H1 (cell line): ENCODE data around the gene SLC12A4.

Source experiments
- CTCF ChIP-seq, 3 experiments: IDR thresholded peaks; 1 replicate in 2 of 3; 2 replicates in 1 of 3; pipeline versions ENCODE4 v1.5.1 to v1.6.1; 2011; ENCODE audit warnings: low read length in 3 of 3, mild to moderate bottlenecking in 3 of 3, inconsistent platforms in 2 of 3, low read depth in 1 of 3, moderate library complexity in 1 of 3; ENCODE audit not compliant: insufficient read depth in 1 of 3; ENCODE audit errors: control extremely low read depth in 1 of 3
- GTF2F1 ChIP-seq: IDR thresholded peaks from 2 replicates; pipeline ENCODE4 v1.6.1; 2012; ENCODE audit warnings: low read depth, low read length, improper control_type of control experiment, borderline replicate concordance
- HDAC6 ChIP-seq: IDR thresholded peaks from one replicate; pipeline ENCODE4 v1.7.1; 2012; ENCODE audit warnings: low read depth, mild to moderate bottlenecking, inconsistent platforms, low read length, moderate library complexity

- TF ChIP-seq GTF2F1: no peak
- no peak for TF ChIP-seq HDAC6
- no peak for TF ChIP-seq CTCF (IDR thresholded peaks at IDR 0.05; ENCODE audit: control extremely low read depth in 1 of 3, insufficient read depth in 1 of 3, low read depth in 1 of 3, low read length in 3 of 3)
Measured at GRCh38 chr16:67962135-67962534, 6.3 kb downstream of the SLC12A4 start.
